Caco-2 (cell line): ENCODE data around the gene SKIC8. TPM values are rescaled to one million over a fixed set of nuclear protein-coding genes. Genes with fewer than 3 reads are reported as not detected.

Source experiments
- BruUV-seq: library from RNA; stranded (reverse); fragments of 400-500 nt; replicated peaks from 2 replicates; lab custom pipeline; 2021; lab: Mats Ljungman, UMichigan
- CTCF ChIA-PET: fragments of 300-600 bp; sonication (Branson Sonifier 250); formaldehyde crosslinking; loops from one replicate; lab custom pipeline; 2022; ENCODE audit warnings: antibody characterized with exemption; lab: Charles Lee
- POLR2A ChIA-PET: fragments of 300-600 bp; sonication (Branson Sonifier 250); formaldehyde crosslinking; loops from one replicate; lab custom pipeline; 2022; ENCODE audit warnings: antibody characterized with exemption; lab: Charles Lee
- DNase-seq, 2 experiments: peaks; one replicate each; pipeline versions ENCODE4 v3.0.0 to v3.0.0-alpha.2; 2020 to 2022
- H3K27me3 ChIP-seq: replicated peaks from 2 replicates; pipeline ENCODE4 v1.6.0; 2011; ENCODE audit warnings: low read length; ENCODE audit not compliant: control insufficient read depth, insufficient read depth
- H3K36me3 ChIP-seq: 2 replicates; pipeline ENCODE4 v1.5.1; 2011; ENCODE audit warnings: low read length; ENCODE audit not compliant: control insufficient read depth, insufficient read depth
- H3K4me1 ChIP-seq: fragments of 250-450 bp; sonication (Bioruptor Pico); 2 replicates; pipeline ENCODE4 v1.5.1; 2020; ENCODE audit warnings: mild to moderate bottlenecking
- H3K4me3 ChIP-seq: 2 replicates; pipeline ENCODE4 v1.5.1; 2011; ENCODE audit warnings: low read depth, mild to moderate bottlenecking, control low read depth, low read length
- H3K9me3 ChIP-seq: fragments of 250-450 bp; sonication (Bioruptor Pico); 2 replicates; pipeline ENCODE4 v1.5.1; 2020; ENCODE audit warnings: mild to moderate bottlenecking, moderate library complexity
- H3K27ac Mint-ChIP-seq: one replicate; pipeline ENCODE4 v1.8.0; 2022; ENCODE audit warnings: mixed read lengths; ENCODE audit not compliant: unreplicated experiment
- H3K27me3 Mint-ChIP-seq: one replicate; pipeline ENCODE4 v1.8.0; 2022; ENCODE audit warnings: mixed read lengths; ENCODE audit not compliant: insufficient read depth, unreplicated experiment
- H3K36me3 Mint-ChIP-seq: one replicate; pipeline ENCODE4 v1.8.0; 2022; ENCODE audit warnings: mild to moderate bottlenecking, mixed read lengths; ENCODE audit not compliant: insufficient read depth, unreplicated experiment
- H3K4me1 Mint-ChIP-seq: one replicate; pipeline ENCODE4 v1.8.0; 2022; ENCODE audit warnings: low read depth, mixed read lengths; ENCODE audit not compliant: unreplicated experiment
- H3K4me3 Mint-ChIP-seq: one replicate; pipeline ENCODE4 v1.8.0; 2022; ENCODE audit warnings: mild to moderate bottlenecking, moderate library complexity, mixed read lengths; ENCODE audit not compliant: unreplicated experiment
- H3K9me3 Mint-ChIP-seq: one replicate; pipeline ENCODE4 v1.8.0; 2022; ENCODE audit warnings: mixed read lengths; ENCODE audit not compliant: unreplicated experiment
- CTCF ChIP-seq, 2 experiments: fragments of 200-600 bp in 1 of 2; IDR thresholded peaks; 1 replicate in 1 of 2; 2 replicates in 1 of 2; pipeline versions ENCODE4 v1.5.1 to v1.8.0; 2011 to 2022; ENCODE audit warnings: antibody characterized with exemption in 1 of 2, control low read depth in 1 of 2, inconsistent platforms in 1 of 2, low read depth in 1 of 2, low read length in 1 of 2, mild to moderate bottlenecking in 1 of 2, moderate library complexity in 1 of 2; ENCODE audit not compliant: insufficient read depth in 1 of 2, severe bottlenecking in 1 of 2, unreplicated experiment in 1 of 2
- intact Hi-C: fragments of 100-400 bp; cut with micrococcal nuclease; formaldehyde crosslinking; loops from one replicate; pipeline ENCODE4 v1.10.0; 2022; ENCODE audit not compliant: unreplicated experiment
- total RNA-seq: library from RNA; stranded (reverse); gene quantifications from 2 replicates; pipeline ENCODE4 v1.2.3, GENCODE V29; 2022

Gene SKIC8
- total RNA-seq, 1 experiment from 2014 or later = 45.7 TPM

GRCh38 chr15:78312536-78312935 lies 13.1 kb upstream of the SKIC8 start:
- H3K36me3 Mint-ChIP-seq = no peaks in the 10 kb centered on the region
- H3K4me1 ChIP-seq = no peaks in the 10 kb centered on the region
- no peak for DNase-seq
- H3K4me1 Mint-ChIP-seq = no peaks in the 10 kb centered on the region
- H3K27ac Mint-ChIP-seq = no peak overlapping the region
- H3K27me3 Mint-ChIP-seq = no peaks in the 10 kb centered on the region
- H3K9me3 Mint-ChIP-seq = no peaks in the 10 kb centered on the region
- ChIA-PET POLR2A (no interaction called here), CTCF (no interaction called here)
- H3K27me3 ChIP-seq = no peaks in the 10 kb centered on the region
- H3K4me3 Mint-ChIP-seq = no peak overlapping the region
- TF ChIP-seq CTCF (IDR thresholded peaks at IDR 0.05; ENCODE audit: insufficient read depth in 1 of 2, low read depth in 1 of 2, low read length in 1 of 2, severe bottlenecking in 1 of 2, unreplicated experiment in 1 of 2) = no peak
- no peaks in the 10 kb centered on the region for H3K9me3 ChIP-seq
- intact Hi-C loops = no loop called here
- no peaks in the 10 kb centered on the region for H3K36me3 ChIP-seq
- BruUV-seq = no TSS peak
- H3K4me3 ChIP-seq = no peak overlapping the region

GRCh38 chr15:78311292-78311691 lies 11.9 kb upstream of the SKIC8 start:
- no peaks in the 10 kb centered on the region for H3K27me3 ChIP-seq
- no peak for TF ChIP-seq CTCF (IDR thresholded peaks at IDR 0.05; ENCODE audit: insufficient read depth in 1 of 2, low read depth in 1 of 2, low read length in 1 of 2, severe bottlenecking in 1 of 2, unreplicated experiment in 1 of 2)
- H3K4me1 Mint-ChIP-seq = no peaks in the 10 kb centered on the region
- H3K9me3 ChIP-seq = no peaks in the 10 kb centered on the region
- ChIA-PET CTCF (interaction anchor here (0.8 to 1.4 kb wide), 3 partner anchors 85 to 112 kb away, joined by 3 to 4 read pairs (median 3); no protein-coding TSS in a partner anchor), POLR2A (interaction anchor here (1.0 kb wide), 1 partner anchor 12 kb away, joined by 3 read pairs; the partner anchor contains the start of gene SKIC8)
- no peak overlapping the region for H3K4me3 ChIP-seq
- no peak for DNase-seq
- H3K4me3 Mint-ChIP-seq = no peak overlapping the region
- H3K36me3 ChIP-seq = no peaks in the 10 kb centered on the region
- intact Hi-C loops = no loop called here
- no peaks in the 10 kb centered on the region for H3K27me3 Mint-ChIP-seq
- no peaks in the 10 kb centered on the region for H3K36me3 Mint-ChIP-seq
- BruUV-seq = no TSS peak
- no peak overlapping the region for H3K27ac Mint-ChIP-seq
- no peaks in the 10 kb centered on the region for H3K4me1 ChIP-seq
- H3K9me3 Mint-ChIP-seq = no peaks in the 10 kb centered on the region

GRCh38 chr15:78308422-78309032 lies 9.1 kb upstream of the SKIC8 start:
- peak; percentile 74 to 83 for DNase-seq
- no peaks in the 10 kb centered on the region for H3K9me3 ChIP-seq
- H3K4me1 Mint-ChIP-seq = no peaks in the 10 kb centered on the region
- TF ChIP-seq CTCF (IDR thresholded peaks at IDR 0.05; ENCODE audit: insufficient read depth in 1 of 2, low read depth in 1 of 2, low read length in 1 of 2, severe bottlenecking in 1 of 2, unreplicated experiment in 1 of 2) = peak; percentile 91 to 92
- no peaks in the 10 kb centered on the region for H3K4me1 ChIP-seq
- CTCF ChIA-PET = interaction anchor here (1.0 to 2.0 kb wide), 3 partner anchors 107 to 115 kb away, joined by 4 to 17 read pairs (median 13); no protein-coding TSS in a partner anchor
- no peak overlapping the region for H3K4me3 Mint-ChIP-seq
- no peaks in the 10 kb centered on the region for H3K27me3 Mint-ChIP-seq
- no peaks in the 10 kb centered on the region for H3K36me3 ChIP-seq
- H3K27ac Mint-ChIP-seq = no peak overlapping the region
- no peaks in the 10 kb centered on the region for H3K9me3 Mint-ChIP-seq
- no peaks in the 10 kb centered on the region for H3K27me3 ChIP-seq
- no peaks in the 10 kb centered on the region for H3K36me3 Mint-ChIP-seq
- no TSS peak for BruUV-seq
- intact Hi-C loops = loop anchor here (1.0 to 2.0 kb wide), 3 partner anchors 106 to 174 kb away; no protein-coding TSS in a partner anchor
- POLR2A ChIA-PET = no interaction called here
- H3K4me3 ChIP-seq = no peak overlapping the region
